Fibroblast of skin of right biceps (primary cell): ENCODE measurements around the gene ZNRF1.
"Not testable (repeated sequence)": the region's sequence is repeated elsewhere in the genome, so short reads cannot be mapped to it uniquely, and the experiment has no call there.

Experiments used
- DNase-seq: peaks from one replicate; pipeline ENCODE4 v3.0.0-alpha.2; 2013

Gene ZNRF1

DNA sequence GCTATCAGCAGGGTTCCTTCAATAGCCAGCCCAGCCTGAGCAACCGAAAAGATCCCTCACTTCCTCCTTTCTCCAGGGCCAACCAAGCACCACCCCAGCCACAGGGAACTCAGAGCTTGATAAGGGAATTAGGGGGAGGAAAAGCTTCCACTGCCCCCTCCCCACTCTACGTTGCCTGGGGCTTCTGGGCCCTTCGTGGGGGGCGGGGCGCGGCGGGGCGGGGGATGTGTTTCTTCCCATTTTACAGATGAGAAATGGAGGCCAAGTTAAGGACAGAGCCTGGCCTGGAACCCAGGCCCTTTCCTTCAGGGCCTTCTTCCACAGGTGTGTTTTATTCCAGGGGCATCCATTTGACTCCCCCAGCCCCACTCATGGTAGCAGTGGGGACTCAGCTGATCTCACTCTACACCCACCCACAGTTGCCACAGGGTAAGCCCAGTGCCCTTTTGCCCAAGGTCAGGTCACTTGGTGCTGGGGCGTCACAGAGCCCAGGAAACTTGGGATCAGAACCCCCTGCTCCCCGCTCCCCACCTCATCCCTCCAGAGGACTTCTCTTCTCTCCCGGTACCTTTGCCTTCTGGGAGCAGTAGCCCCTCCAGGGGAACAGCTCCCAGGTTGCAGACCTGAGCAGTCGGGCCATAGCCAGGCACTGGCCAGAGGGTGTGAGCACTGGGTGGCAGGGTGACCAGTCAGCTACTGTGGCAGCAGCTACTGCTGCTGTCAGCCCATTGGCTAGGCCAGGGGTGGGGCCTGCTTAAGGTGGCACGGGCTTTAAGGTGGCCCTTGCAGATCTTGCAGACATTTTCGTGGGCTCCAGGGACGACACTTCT lies 117.5 kb downstream of the ZNRF1 start, which contains the start of gene LDHD:
Gene LDHD, minus strand, starts transcription at position 700 of the 830 bp plus-strand sequence. Its CDS starts 60 bp downstream, at position 640.
- peak; percentile 21 for DNase-seq

DNA sequence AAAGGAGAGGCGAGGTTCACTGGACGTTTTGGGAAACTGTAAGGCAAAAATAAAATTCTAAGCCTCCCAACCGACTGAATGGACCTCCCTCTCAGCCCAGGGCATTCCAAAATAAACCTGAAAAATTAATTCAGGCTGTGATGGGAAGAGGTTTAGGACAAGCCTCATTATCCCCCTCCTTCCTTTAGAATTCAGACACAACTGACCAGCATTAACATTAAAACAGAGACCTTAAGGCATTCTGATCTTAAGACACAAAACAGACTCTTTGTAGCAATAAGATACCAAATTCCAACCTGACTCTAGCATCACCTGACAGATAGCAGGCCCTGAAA lies 118.1 kb downstream of the ZNRF1 start:
- DNase-seq: no peak

DNA sequence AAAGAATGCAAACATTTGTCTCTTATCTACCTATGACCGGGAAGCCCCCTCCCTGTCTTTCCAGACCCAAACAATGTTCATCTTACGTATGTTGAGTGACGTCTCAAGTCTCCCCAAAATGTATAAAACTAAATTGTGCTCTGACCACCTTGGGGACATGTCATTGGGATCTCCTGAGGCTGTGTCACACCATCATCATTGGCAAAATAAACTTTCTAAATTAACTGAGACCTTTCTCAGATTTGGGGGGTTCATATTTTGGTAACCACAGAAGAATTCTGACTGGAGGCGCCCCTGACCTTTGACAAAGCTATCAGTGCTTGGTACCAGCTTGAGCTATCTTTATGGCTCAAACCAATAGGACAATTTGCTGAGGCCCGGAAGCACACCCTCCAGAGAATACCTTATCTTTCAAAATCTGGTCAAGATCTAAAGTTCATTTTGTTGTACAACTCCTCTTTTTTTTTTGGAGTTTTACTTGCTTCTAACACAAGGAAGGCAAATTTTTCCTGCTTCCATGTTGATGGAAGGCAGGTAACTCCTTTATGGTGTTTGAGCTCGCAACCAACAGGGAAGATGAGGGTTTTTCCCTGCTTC lies 120.2 kb downstream of the ZNRF1 start:
- DNase-seq: no peak

DNA sequence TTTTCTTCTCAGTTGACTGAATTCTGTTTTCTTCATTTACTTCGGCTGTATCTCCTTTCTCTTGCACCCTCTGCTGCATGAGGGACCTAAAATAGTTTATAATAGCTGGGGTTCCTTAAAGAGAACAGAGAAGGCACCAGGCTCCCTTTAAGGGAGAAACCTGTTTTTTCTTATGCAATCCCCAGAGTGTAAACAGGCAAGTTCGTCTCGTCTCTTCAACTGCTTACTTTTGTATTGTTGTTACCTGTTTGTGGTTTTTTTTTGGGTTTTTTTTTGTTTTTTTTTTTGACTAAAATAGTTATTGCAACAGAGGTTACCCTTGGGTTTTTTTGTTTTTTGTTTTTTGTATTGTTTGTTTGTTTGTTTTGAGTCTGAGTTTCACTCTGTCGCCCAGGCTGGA lies 121.4 kb downstream of the ZNRF1 start:
- DNase-seq: no peak

DNA sequence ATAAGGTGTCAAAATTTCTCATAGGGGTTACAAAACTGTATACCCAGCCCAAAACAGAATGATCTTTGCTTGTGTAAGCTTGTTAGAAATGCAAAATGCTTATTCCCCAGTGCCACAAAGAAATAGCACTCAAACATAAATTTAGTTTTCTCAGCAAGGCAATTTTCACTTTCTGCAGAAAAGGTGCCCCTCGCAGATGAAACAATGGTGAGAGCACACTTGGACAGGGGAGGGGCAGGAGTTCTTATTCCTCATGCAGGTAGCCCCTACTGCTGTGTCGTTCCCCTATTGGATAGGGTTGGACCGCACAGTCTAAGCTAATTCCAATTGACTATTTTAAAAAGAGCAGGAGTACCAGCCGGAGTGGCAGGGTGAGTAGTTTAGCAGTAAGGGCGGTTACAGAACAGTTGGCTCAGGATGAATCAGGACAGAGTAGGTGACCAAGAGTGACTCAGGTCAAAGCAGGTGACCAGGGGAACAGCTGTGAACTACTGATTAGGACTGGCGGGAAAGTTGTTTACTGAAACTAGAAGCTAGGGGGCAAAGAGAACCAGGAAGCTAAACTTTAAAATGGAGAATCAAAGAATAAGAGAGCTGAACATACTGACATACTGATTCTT lies 123.2 kb downstream of the ZNRF1 start:
- no peak for DNase-seq

DNA sequence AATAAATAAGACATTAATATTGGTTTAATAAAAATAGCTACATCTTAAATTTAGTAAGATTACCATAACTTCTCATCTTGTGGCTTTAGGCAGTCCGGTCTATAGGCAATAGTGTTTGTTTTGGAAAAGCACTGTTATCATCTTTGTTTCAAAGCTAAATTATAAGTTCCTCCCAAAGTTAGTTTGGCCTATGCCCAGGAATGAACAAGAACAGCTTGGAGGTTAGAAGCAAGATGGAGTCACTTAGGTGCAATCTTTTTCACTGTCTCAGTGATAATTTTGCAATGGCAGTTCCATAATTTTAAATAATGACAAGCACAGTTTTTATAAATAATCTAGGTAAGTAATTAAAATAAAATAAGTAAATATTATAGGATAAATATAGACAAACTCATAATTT lies 123.8 kb downstream of the ZNRF1 start:
- no peak for DNase-seq

DNA sequence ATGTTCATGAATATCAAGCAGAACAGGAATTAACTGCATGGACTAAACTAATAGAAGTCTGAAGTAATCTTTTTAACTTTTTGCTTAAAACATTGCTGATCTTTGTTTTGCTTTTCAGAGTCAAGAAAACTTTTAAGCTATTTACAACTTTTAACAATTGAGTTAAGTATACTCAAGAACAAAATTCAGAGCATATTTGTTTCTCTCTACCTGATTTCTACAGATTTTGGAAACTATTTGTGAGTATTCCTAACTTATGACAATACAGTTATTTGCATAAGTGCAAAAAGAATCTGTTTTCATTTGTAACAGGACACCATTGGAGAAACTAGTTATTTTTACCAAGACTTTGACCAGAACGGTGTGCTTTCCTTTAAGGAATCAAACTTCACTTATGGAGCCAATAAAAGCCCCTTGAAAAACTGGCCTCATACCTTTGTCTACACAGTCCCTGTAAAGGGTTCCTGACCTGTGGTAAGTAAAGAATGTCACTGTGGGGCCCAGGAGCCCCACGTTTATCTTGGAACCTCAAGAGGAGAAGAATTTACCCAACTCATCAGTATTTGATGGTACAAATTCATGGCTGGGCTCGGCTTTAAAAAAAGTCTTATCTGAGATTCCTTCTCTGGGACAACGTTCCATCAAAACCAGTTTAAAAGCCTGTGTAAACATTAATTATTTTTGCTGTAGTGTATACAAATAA lies 129.0 kb downstream of the ZNRF1 start:
- no peak for DNase-seq

DNA sequence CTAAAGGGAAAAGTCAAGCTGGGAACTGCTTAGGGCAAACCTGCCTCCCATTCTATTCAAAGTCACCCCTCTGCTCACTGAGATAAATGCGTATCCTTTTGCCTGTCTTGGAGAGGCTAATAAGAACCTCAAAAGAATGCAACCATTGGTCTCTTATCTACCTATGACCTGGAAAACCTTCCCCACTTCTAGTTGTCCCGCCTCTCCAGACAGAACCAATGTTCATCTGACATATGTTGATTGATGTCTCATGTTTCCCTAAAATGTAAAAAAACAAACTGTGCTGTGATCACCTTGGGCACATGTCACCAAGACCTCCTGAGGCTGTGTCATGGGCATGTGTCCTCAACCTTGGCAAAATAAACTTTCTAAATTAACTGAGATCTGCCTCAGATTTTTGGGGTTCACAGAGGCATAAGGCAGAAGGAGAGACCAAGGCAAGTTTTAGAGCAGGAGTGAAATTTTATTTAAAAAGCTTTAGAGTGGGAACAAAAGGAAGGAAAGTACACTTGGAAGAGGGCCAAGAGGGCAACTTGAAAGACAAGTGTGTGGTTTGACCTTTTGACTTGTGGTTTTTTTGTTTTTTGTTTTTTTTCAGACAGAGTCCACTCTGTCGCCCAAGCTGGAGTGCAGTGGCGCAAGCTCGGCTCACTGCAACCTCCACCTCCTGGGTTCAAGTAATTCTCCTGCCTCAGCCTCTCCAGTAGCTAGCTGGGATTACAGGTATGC lies 130.8 kb downstream of the ZNRF1 start:
- DNase-seq: not testable (repeated sequence)

DNA sequence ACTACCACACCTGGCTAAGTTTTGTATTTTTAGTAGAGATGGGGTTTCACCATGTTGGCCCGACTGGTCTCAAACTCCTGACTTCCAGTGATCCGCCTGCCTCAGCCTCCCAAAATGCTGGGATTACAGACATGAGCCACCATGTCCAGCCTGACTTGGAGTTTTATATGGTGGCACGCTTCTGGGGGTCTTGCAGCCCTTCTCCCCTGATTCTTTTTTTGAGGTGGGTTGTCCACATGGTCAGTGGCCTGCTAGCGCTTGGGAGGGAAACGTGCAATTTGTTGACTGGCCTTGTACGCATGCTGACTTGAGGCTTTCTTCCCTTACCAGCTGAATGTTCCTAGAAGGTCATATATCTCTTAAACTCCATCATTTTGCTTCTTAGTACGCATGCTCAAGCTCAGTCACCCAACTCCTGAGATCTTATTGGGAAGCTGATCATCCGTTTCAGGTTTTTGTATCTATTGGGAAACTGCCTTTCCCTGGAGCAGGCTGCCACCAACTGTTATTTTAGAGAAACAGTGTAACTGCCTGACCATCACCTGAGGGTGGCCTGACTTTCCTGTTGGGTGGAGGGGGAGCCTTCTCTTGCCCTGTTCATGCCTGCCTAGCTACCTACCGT lies 131.4 kb downstream of the ZNRF1 start:
- DNase-seq: no peak

DNA sequence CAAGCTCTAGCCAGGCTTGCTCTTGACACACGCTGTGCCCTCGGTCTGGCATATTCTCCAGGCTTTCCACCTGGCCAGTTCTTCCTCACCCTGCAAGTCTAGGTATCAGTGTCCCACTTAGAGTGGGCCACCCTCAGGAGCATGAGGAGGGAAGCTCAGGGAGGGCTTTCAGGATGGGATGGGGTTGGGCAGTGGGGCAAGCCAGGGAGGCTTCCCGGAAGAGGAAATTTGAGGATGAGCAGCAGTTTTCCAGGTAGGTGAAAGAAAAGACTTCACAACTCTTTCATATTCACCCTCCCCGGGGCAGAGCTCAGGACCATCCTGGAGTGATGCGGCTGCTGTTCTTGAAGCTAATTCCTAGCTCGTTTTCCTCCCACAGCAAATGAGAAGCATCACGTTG lies 132.3 kb downstream of the ZNRF1 start:
- DNase-seq: no peak

DNA sequence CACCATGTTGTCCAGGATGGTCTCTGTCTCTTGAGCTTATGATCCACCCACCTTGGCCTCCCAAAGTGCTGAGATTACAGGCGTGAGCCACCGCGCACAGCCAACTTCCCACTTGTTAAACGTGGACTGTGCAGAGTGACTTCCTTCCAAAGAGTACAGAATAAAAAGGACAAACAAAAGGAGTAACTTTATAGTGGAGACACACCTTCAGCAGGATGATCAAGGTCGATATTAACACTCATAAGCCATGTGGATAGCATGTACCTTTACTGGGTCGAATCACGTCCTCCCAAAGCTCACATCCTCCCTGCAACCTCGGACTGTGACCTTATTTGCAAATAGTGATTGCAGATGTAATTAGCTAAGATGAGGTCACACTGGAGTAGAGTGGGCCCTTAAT lies 139.4 kb downstream of the ZNRF1 start:
- DNase-seq: no peak

DNA sequence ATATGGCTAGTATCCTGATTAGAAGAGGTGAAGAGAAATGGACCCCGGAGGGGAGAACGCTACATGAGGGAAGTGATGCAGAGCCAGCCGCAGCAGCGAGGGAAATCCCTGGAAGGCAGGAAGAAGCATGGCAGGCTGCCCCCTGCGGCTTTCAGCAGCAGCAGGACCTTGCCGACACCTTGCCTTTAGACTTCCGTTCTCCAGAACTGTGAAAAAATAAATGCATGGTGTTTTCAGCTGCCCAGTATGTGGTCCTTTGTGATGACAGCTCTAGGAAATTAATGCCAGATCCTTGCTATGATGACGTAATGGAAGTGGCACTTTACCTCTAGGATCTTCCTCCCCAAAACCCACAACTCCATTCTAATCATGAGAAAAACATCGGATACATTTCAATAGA lies 139.8 kb downstream of the ZNRF1 start:
- peak; percentile 79 for DNase-seq

DNA sequence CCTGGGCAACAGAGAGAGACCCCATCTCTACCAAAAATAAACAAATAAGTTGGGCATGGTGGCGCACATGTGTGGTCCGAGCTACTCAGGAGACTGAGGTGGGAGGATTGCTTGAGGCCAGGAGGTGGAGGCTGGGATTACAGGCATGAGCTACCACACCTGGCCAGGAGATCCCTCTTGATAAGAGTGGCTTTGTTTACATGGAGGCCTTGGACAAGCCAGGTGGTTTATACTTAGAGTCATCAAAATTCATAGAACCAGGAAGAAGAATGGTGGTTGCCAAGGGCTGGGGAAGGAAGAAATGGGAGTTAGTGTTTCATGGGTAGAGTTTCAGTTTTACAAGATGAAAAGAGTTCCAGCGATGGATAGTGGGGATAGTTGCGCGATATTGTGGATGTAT lies 140.7 kb downstream of the ZNRF1 start:
- no peak for DNase-seq

DNA sequence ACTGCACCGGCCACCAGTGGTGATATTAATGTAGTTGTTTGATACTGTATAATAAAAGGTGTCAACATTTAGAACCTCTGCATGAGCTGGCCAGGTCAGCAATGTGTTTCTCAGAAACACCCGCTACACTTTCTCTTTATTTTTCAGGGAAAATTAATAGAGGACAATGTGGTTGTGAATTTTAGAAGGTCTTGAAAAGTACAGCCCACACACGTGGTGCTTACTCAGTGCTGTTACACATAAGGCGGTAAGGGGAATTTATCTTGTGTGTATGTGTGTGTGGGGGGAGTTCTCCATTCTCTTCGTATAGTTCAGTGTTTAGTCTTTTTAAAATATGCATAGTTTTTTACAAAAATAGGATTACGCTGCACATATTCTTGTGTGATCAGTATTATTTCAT lies 145.1 kb downstream of the ZNRF1 start:
- no peak for DNase-seq

DNA sequence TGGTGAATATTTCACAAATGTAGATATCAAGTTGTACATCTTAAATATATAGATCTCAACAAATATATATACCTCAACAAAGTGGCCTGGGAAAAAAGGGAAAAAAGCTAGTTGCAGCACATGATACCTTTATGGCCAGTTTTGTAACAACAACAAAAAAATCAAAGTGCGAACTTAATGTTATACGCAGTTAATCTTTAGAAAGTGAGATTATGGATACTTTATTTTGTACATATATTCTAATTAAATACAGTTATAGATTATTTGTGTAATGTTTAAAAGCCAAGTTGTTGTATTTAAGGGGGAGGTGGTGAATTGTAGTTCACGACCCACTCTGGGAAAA lies 149.1 kb downstream of the ZNRF1 start:
- DNase-seq: no peak

DNA sequence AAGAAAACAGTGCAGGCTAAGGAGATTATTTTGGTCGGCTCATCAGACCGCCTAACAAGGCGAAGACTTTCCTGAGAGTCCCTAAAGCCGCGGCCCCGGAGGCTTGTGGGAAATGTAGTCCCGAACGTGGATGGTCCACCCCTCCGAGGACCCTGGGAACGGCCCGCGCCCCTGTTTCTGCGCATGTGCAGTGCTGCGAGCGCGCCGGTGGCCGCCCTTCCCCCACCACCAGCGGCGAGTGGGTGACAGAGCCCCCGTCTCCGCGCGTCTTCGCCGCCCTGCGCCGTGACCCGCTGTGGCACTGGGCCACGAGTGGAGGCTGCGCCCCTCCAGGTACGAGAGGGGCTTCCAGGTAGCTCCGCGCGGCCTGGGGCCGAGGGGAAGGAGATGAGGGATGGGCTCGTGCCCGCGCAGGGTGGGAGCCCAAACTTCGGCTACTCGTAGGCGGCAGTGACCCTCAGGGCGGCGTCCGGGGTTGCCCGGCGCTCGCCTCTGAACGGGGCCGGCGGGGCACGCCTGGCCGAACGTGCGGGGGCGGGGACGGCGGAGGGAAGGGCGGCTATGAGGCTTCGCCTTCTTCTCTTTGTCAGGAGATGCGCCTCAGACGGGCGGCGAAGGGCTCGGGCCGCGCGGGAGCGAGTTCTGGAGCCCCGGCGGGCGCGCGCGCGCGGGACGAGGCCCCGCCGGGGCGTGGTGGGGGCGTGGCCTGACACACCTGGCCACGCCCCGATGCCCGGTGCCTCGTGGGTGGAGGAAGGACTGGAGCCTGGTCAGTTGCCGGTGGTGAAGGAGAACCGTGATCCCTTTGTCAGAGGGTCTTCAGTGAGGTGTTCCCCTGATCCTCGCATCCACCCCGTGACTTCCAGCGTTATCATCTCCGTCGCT lies 149.7 kb downstream of the ZNRF1 start, which contains the start of gene ZFP1:
Gene ZFP1, plus strand, starts transcription at position 214 of the 885 bp plus-strand sequence. CDS start 4,428 bp downstream, outside the sequence.
- DNase-seq: peak; percentile 93

DNA sequence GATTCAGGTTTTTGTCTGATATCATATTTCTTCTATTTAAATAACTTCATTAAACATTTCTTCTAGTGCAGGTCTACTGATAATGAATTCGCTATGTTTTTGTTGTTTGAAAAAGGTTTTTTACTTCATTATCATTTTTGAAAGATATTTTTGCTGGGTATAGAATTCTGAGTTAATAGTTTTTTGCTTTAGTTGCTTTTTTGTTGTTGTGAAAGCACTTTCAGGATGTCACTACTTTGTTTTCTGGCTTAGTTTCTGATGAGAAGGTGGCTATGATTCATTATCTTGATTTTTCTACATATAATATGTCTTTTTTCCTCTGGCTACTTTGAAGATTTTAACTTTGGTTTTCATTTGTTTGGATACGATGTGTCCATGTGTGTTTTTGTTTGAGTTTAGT lies 153.0 kb downstream of the ZNRF1 start:
- no peak for DNase-seq

DNA sequence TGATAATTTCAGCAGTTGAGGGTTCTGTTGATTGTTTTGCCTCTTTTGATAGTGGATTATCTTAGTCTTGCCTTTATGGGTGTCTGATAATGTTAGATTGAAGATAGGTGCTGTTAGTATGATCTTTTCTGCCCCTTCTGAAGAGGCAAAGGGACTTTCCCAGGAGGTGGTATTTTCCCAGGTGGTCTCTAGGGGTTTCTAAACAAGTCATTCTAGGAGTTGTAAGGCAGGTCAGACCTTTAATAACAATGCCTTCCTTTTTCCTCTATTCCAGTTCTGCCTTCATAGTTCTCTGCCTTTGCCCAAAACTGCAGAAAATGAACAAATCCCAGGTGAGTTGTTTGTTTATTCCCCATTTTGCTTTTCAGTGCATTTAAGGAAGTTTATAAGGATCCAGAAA lies 153.8 kb downstream of the ZNRF1 start:
- no peak for DNase-seq

DNA sequence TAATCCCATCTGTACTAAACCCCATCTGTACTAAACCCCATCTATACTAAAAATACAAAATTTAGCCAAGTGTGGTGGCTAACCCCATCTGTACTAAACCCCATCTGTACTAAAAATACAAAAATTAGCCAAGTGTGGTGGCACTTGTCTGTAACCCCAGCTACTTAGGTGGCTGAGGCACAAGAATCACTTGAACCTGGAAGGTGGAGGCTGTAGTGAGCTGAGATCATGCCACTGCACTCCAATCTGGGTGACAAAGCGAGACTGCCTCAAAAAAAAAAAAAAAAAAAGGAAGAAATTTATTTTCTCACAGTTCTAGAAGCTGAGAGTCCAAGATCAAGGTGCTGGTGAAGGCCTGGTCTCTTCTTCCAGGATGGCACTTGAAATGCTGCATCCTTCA lies 161.6 kb downstream of the ZNRF1 start:
- no peak for DNase-seq
